ENCODE results near the gene ABCD1. TPM values are rescaled to one million over a fixed set of nuclear protein-coding genes. Genes with fewer than 3 reads are reported as not detected.
"Not testable (repeated sequence)": the region's sequence is repeated elsewhere in the genome, so short reads cannot be mapped to it uniquely, and the experiment has no call there.

Gene ABCD1
- total RNA-seq, 2 experiments from 2014 or later = 16.5 to 17.6 TPM

GRCh38 chrX:153738056-153738605, 13.5 kb downstream of the ABCD1 start:
- Mint-ChIP-seq H3K27me3 (no peaks in the 10 kb centered on the region), H3K27ac (no peak overlapping the region), H3K9me3 (no peaks in the 10 kb centered on the region), H3K36me3 (ENCODE audit: low read depth) (peaks cover 21% of the 10 kb centered on the region), H3K4me1 (peaks cover 40% of the 10 kb centered on the region), H3K4me3 (no peak overlapping the region)
- ChIA-PET POLR2A (interaction anchor here (1.0 kb wide), 1 partner anchor 10 kb away, joined by 4 read pairs; no protein-coding TSS in a partner anchor), CTCF (no interaction called here)
- no peak for DNase-seq

GRCh38 chrX:153739754-153740486, 15.3 kb downstream of the ABCD1 start:
- Mint-ChIP-seq H3K27ac (peak overlapping the region; percentile 75), H3K4me3 (peak overlapping the region; percentile 61), H3K27me3 (peaks cover 4% of the 10 kb centered on the region), H3K36me3 (ENCODE audit: low read depth) (peaks cover 13% of the 10 kb centered on the region), H3K9me3 (no peaks in the 10 kb centered on the region), H3K4me1 (peaks cover 37% of the 10 kb centered on the region)
- ChIA-PET CTCF (no interaction called here), POLR2A (interaction anchor here (0.6 to 1.6 kb wide), 3 partner anchors 9 to 54 kb away, joined by 3 to 5 read pairs (median 3); partner anchors contain the start of genes IDH3G and SSR4)
- peak; percentile 56 for DNase-seq

GRCh38 chrX:153740631-153741222, 16.1 kb downstream of the ABCD1 start:
- peaks cover 7% of the 10 kb centered on the region for H3K27me3 Mint-ChIP-seq
- peak overlapping the region; percentile 61 for H3K4me3 Mint-ChIP-seq
- DNase-seq = no peak
- no peaks in the 10 kb centered on the region for H3K9me3 Mint-ChIP-seq
- H3K36me3 Mint-ChIP-seq (ENCODE audit: low read depth) = peaks cover 5% of the 10 kb centered on the region
- H3K4me1 Mint-ChIP-seq = peaks cover 29% of the 10 kb centered on the region
- ChIA-PET POLR2A (interaction anchor here (1.0 to 1.6 kb wide), 2 partner anchors 10 to 53 kb away, joined by 3 to 5 read pairs; partner anchors contain the start of genes IDH3G and SSR4), CTCF (no interaction called here)
- peak overlapping the region; percentile 75 for H3K27ac Mint-ChIP-seq

GRCh38 chrX:153741446-153741845, 16.8 kb downstream of the ABCD1 start:
- ChIA-PET POLR2A (no interaction called here), CTCF (no interaction called here)
- no peak overlapping the region for H3K27ac Mint-ChIP-seq
- H3K4me1 Mint-ChIP-seq = peaks cover 27% of the 10 kb centered on the region
- H3K9me3 Mint-ChIP-seq = no peaks in the 10 kb centered on the region
- H3K4me3 Mint-ChIP-seq = no peak overlapping the region
- peaks cover 10% of the 10 kb centered on the region for H3K27me3 Mint-ChIP-seq
- DNase-seq = no peak
- peaks cover 5% of the 10 kb centered on the region for H3K36me3 Mint-ChIP-seq (ENCODE audit: low read depth)

- H3K9me3 Mint-ChIP-seq; H3K36me3 Mint-ChIP-seq (ENCODE audit: low read depth); H3K27ac Mint-ChIP-seq; POLR2A ChIA-PET; H3K4me3 Mint-ChIP-seq; DNase-seq; CTCF ChIA-PET: not testable (repeated sequence)
- H3K4me1 Mint-ChIP-seq = peaks cover 25% of the 10 kb centered on the region
- H3K27me3 Mint-ChIP-seq = peaks cover 10% of the 10 kb centered on the region
Observed at GRCh38 chrX:153742111-153742510, 17.5 kb downstream of the ABCD1 start.

- peaks cover 25% of the 10 kb centered on the region for H3K4me1 Mint-ChIP-seq
- H3K27ac Mint-ChIP-seq; POLR2A ChIA-PET; H3K4me3 Mint-ChIP-seq; H3K36me3 Mint-ChIP-seq (ENCODE audit: low read depth); H3K9me3 Mint-ChIP-seq; CTCF ChIA-PET; DNase-seq: not testable (repeated sequence)
- peaks cover 10% of the 10 kb centered on the region for H3K27me3 Mint-ChIP-seq
Observed at GRCh38 chrX:153742796-153743467, 18.3 kb downstream of the ABCD1 start.

GRCh38 chrX:153743468-153744209, 19.0 kb downstream of the ABCD1 start:
- H3K9me3 Mint-ChIP-seq, CTCF ChIA-PET: not testable (repeated sequence)
- peaks cover 25% of the 10 kb centered on the region for H3K4me1 Mint-ChIP-seq

GRCh38 chrX:153744210-153745066, 19.8 kb downstream of the ABCD1 start:
- H3K27ac Mint-ChIP-seq = no peak overlapping the region
- H3K4me3 Mint-ChIP-seq = no peak overlapping the region
- no peaks in the 10 kb centered on the region for H3K9me3 Mint-ChIP-seq
- no peak for DNase-seq
- H3K4me1 Mint-ChIP-seq = peaks cover 20% of the 10 kb centered on the region
- H3K36me3 Mint-ChIP-seq (ENCODE audit: low read depth) = peaks cover 3% of the 10 kb centered on the region
- POLR2A ChIA-PET = no interaction called here
- H3K27me3 Mint-ChIP-seq = peaks cover 13% of the 10 kb centered on the region
- CTCF ChIA-PET = no interaction called here

More at GRCh38 chrX:153743468-153744209, 19.0 kb downstream of the ABCD1 start:
- POLR2A ChIA-PET; H3K4me3 Mint-ChIP-seq; H3K27ac Mint-ChIP-seq; H3K36me3 Mint-ChIP-seq (ENCODE audit: low read depth); DNase-seq: not testable (repeated sequence)
- H3K27me3 Mint-ChIP-seq = peaks cover 10% of the 10 kb centered on the region

- H3K9me3 Mint-ChIP-seq; DNase-seq; H3K36me3 Mint-ChIP-seq (ENCODE audit: low read depth); CTCF ChIA-PET; H3K27ac Mint-ChIP-seq; H3K4me3 Mint-ChIP-seq; POLR2A ChIA-PET: not testable (repeated sequence)
- H3K27me3 Mint-ChIP-seq = peaks cover 17% of the 10 kb centered on the region
- H3K4me1 Mint-ChIP-seq = peaks cover 14% of the 10 kb centered on the region
Observed at GRCh38 chrX:153745067-153745433, 20.4 kb downstream of the ABCD1 start.

- peaks cover 2% of the 10 kb centered on the region for H3K4me1 Mint-ChIP-seq
- no peak for DNase-seq
- POLR2A ChIA-PET = no interaction called here
- CTCF ChIA-PET = no interaction called here
- H3K4me3 Mint-ChIP-seq = no peak overlapping the region
- H3K36me3 Mint-ChIP-seq (ENCODE audit: low read depth) = no peaks in the 10 kb centered on the region
- no peak overlapping the region for H3K27ac Mint-ChIP-seq
- peaks cover 20% of the 10 kb centered on the region for H3K27me3 Mint-ChIP-seq
- H3K9me3 Mint-ChIP-seq = no peaks in the 10 kb centered on the region
Observed at GRCh38 chrX:153746359-153746758, 21.7 kb downstream of the ABCD1 start.

GRCh38 chrX:153746991-153747390, 22.3 kb downstream of the ABCD1 start:
- H3K36me3 Mint-ChIP-seq (ENCODE audit: low read depth); H3K9me3 Mint-ChIP-seq; H3K4me3 Mint-ChIP-seq; DNase-seq; POLR2A ChIA-PET; H3K27ac Mint-ChIP-seq; H3K4me1 Mint-ChIP-seq: not testable (repeated sequence)
- peaks cover 20% of the 10 kb centered on the region for H3K27me3 Mint-ChIP-seq
- CTCF ChIA-PET = interaction anchor here (0.7 kb wide), 1 partner anchor 109 kb away, joined by 3 read pairs; no protein-coding TSS in a partner anchor

GRCh38 chrX:153749017-153749416, 24.4 kb downstream of the ABCD1 start:
- H3K4me3 Mint-ChIP-seq; H3K9me3 Mint-ChIP-seq; DNase-seq; H3K4me1 Mint-ChIP-seq; H3K27ac Mint-ChIP-seq; H3K36me3 Mint-ChIP-seq (ENCODE audit: low read depth); POLR2A ChIA-PET; CTCF ChIA-PET: not testable (repeated sequence)
- H3K27me3 Mint-ChIP-seq = peaks cover 20% of the 10 kb centered on the region

All from activated CD4-positive, alpha-beta memory T cell treated with anti-CD3 and anti-CD28 coated beads, Interleukin-2, amount 10 ng/mL, durations not matched to agents 7 days and 5 days (primary cell).